ENCODE measurements around the gene TCEANC. TPM values are rescaled to one million over a fixed set of nuclear protein-coding genes. Genes with fewer than 3 reads are reported as not detected.

TCEANC gene
- polyA plus RNA-seq, 1 experiment = 1.1 TPM

DNA sequence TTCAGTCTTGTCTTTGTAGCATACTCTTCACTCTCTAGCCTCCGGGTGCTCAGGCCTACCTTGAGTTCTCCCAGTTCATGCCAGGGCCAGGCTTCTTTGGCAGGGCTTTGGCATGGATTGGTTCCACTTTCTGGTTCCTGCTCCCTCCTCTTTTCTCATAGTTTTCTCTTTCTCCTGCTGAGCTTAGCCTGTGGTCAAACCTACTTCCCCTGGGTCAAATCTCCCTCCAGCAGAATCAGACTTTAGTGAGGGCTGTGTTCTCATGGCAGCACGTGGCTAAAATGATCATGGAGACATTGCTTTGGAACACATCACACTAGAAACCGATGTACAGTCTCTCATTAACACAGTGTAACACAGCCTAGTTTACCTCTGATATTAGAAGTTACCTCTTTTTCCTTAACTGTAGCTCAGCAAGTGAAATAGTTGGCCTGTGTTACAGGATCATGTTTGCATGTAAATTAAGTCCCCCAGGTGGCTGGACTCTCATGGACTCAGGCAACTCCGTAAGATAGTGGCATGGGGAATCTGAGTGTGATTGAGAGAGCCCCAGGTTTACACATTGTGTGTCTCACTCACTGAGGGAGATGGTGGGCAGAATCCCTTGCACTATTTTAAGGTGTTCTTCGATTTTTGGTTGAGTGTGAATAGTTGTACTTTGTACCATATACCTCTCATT, 49.3 kb downstream of the TCEANC start:
- no peaks in the 10 kb centered on the region for H3K36me3 ChIP-seq (ENCODE audit: control insufficient read depth, insufficient read depth, low read length)
- CTCF ChIA-PET = no interaction called here
- TF ChIP-seq, protein P1, sequence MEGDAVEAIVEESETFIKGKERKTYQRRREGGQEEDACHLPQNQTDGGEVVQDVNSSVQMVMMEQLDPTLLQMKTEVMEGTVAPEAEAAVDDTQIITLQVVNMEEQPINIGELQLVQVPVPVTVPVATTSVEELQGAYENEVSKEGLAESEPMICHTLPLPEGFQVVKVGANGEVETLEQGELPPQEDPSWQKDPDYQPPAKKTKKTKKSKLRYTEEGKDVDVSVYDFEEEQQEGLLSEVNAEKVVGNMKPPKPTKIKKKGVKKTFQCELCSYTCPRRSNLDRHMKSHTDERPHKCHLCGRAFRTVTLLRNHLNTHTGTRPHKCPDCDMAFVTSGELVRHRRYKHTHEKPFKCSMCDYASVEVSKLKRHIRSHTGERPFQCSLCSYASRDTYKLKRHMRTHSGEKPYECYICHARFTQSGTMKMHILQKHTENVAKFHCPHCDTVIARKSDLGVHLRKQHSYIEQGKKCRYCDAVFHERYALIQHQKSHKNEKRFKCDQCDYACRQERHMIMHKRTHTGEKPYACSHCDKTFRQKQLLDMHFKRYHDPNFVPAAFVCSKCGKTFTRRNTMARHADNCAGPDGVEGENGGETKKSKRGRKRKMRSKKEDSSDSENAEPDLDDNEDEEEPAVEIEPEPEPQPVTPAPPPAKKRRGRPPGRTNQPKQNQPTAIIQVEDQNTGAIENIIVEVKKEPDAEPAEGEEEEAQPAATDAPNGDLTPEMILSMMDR (IDR thresholded peaks at IDR 0.05; ENCODE audit: insufficient read depth, low read depth, low read length) = no peak

GRCh38 chrX:13703135-13703534, 50.2 kb downstream of the TCEANC start:
- no peaks in the 10 kb centered on the region for H3K27me3 ChIP-seq (ENCODE audit: control insufficient read depth, insufficient read depth, low read length)
- no peak for DNase-seq (ENCODE audit: low read depth)
- TF ChIP-seq, protein P1 (IDR thresholded peaks at IDR 0.05; ENCODE audit: insufficient read depth, low read depth, low read length) = no peak
- H3K4me3 ChIP-seq (ENCODE audit: low read depth, low read length) = no peak overlapping the region
- ChIA-PET CTCF (no interaction called here), POLR2A (no interaction called here)
- H3K36me3 ChIP-seq (ENCODE audit: control insufficient read depth, insufficient read depth, low read length) = no peaks in the 10 kb centered on the region; the same call in 1 of the 2 replicates

More for the DNA sequence above, 49.3 kb downstream of the TCEANC start:
- H3K27me3 ChIP-seq (ENCODE audit: control insufficient read depth, insufficient read depth, low read length) = no peaks in the 10 kb centered on the region
- no peak overlapping the region for H3K4me3 ChIP-seq (ENCODE audit: low read depth, low read length)
- DNase-seq (ENCODE audit: low read depth) = no peak
- POLR2A ChIA-PET = no interaction called here

DNA sequence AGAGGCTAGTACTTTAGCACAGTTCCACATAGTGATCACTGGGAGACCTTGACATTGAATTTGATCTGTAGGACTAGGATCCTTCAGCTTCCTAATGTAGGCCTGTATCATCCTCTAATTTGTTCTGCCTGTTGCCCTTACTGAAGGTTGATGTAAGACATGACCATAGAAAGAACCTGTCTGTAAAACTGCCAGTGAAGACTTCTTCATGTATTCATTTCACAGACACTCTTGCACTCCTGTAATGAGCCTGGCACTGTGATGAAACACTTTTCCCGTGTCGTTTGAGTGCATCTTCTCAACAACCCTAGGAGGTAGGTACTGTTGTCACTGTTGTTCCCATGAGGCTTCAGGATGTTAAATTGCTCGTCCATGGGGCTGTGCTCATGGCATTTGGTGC, 50.6 kb downstream of the TCEANC start:
- no peak overlapping the region for H3K4me3 ChIP-seq (ENCODE audit: low read depth, low read length)
- no peaks in the 10 kb centered on the region for H3K27me3 ChIP-seq (ENCODE audit: control insufficient read depth, insufficient read depth, low read length)
- TF ChIP-seq, protein P1 (IDR thresholded peaks at IDR 0.05; ENCODE audit: insufficient read depth, low read depth, low read length) = no peak
- no peak for DNase-seq (ENCODE audit: low read depth)
- ChIA-PET POLR2A (no interaction called here), CTCF (no interaction called here)
- no peaks in the 10 kb centered on the region; the same call in 1 of the 2 replicates for H3K36me3 ChIP-seq (ENCODE audit: control insufficient read depth, insufficient read depth, low read length)

DNA sequence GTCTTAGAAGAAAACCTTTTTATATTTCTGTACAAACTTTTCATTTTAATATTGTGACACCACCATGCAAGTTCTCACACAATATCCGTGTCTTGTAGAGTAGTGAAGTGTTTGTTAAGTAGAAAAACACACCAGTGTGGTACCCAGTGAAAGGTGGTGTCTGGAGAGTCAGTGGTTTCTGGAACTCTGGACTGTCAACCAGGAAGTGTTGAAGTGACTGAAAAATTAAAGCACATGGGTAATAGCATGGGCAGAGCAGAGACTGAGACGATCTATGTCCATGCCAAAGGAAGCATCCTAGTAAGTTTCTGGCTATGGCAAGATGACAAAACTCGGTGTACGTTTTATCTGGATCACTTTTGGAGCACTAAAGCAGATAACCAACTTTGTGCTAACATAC, 58.2 kb downstream of the TCEANC start:
- CTCF ChIA-PET = no interaction called here
- TF ChIP-seq, protein P1 (IDR thresholded peaks at IDR 0.05; ENCODE audit: insufficient read depth, low read depth, low read length) = no peak
- H3K36me3 ChIP-seq (ENCODE audit: control insufficient read depth, insufficient read depth, low read length) = peaks cover 4% of the 10 kb centered on the region
- H3K4me3 ChIP-seq (ENCODE audit: low read depth, low read length) = no peak overlapping the region
- POLR2A ChIA-PET = no interaction called here
- DNase-seq (ENCODE audit: low read depth) = no peak
- H3K27me3 ChIP-seq (ENCODE audit: control insufficient read depth, insufficient read depth, low read length) = no peaks in the 10 kb centered on the region

Other genes starting within 250 kb of the TCEANC start
- not detected in 2 replicates for gene EGFL6, start 83.5 kb upstream of the TCEANC start, polyA plus RNA-seq (2011; rRNA removed)
- gene RAB9A, start 36.0 kb downstream of the TCEANC start, polyA plus RNA-seq (2011; rRNA removed) = 9.8 and 24.0 TPM in 2 replicates
- gene TRAPPC2, start 81.5 kb downstream of the TCEANC start, polyA plus RNA-seq (2011; rRNA removed) = 5.5 and 7.5 TPM in 2 replicates
- 4.9 and 6.6 TPM in 2 replicates for gene OFD1, start 81.6 kb downstream of the TCEANC start, polyA plus RNA-seq (2011; rRNA removed)
- 0.45 and 1.1 TPM in 2 replicates for gene GPM6B, start 164.0 kb downstream of the TCEANC start, polyA plus RNA-seq (2011; rRNA removed)